GM23338 (cell line): Measurements from ENCODE around the gene GPR42. TPM values are rescaled to one million over a fixed set of nuclear protein-coding genes. Genes with fewer than 3 reads are reported as not detected.

Experiments used
- ATAC-seq: fragments of 200-7000 bp; cut with Tn5 transposase; 3 replicates; pipeline ENCODE4 v1.9.1; 2020
- DNase-seq: peaks from one replicate; pipeline ENCODE4 v3.0.0-alpha.2; 2015; ENCODE audit warnings: low spot score
- H2AFZ ChIP-seq: fragments of 200-600 bp; sonication (generic); 2 replicates; pipeline ENCODE4 v1.8.0; 2016; ENCODE audit warnings: antibody characterized with exemption, mild to moderate bottlenecking, moderate library complexity
- H3F3A ChIP-seq: fragments of 200-600 bp; sonication (generic); replicated peaks from 2 replicates; pipeline ENCODE4 v1.8.0; 2017; ENCODE audit warnings: antibody characterized with exemption, mixed run types, low read depth
- H3K27ac ChIP-seq: fragments of 200-600 bp; sonication (generic); 2 replicates; pipeline ENCODE4 v1.6.1; 2016; ENCODE audit warnings: low read depth
- H3K27me3 ChIP-seq: fragments of 200-600 bp; sonication (generic); 2 replicates; pipeline ENCODE4 v1.8.0; 2016; ENCODE audit warnings: mild to moderate bottlenecking, mixed run types, moderate library complexity; ENCODE audit not compliant: insufficient read depth
- H3K36me3 ChIP-seq: fragments of 200-600 bp; sonication (generic); 2 replicates; pipeline ENCODE4 v1.8.0; 2016; ENCODE audit warnings: mild to moderate bottlenecking; ENCODE audit not compliant: insufficient read depth
- H3K4me1 ChIP-seq: fragments of 200-600 bp; sonication (generic); 2 replicates; pipeline ENCODE4 v1.8.0; 2016; ENCODE audit warnings: mild to moderate bottlenecking, moderate library complexity; ENCODE audit not compliant: insufficient read depth
- H3K4me2 ChIP-seq: fragments of 200-600 bp; sonication (generic); 2 replicates; pipeline ENCODE4 v1.7.1; 2017; ENCODE audit warnings: mixed run types
- H3K4me3 ChIP-seq: fragments of 200-600 bp; sonication (generic); 2 replicates; pipeline ENCODE4 v1.6.1; 2016; ENCODE audit warnings: mixed run types
- H3K79me2 ChIP-seq: fragments of 200-600 bp; sonication (generic); replicated peaks from 2 replicates; pipeline ENCODE4 v1.8.0; 2017; ENCODE audit warnings: mild to moderate bottlenecking; ENCODE audit not compliant: insufficient read depth
- H3K9me2 ChIP-seq: fragments of 200-600 bp; sonication (generic); 2 replicates; pipeline ENCODE4 v1.8.0; 2017; ENCODE audit not compliant: insufficient read depth
- H4K20me1 ChIP-seq: fragments of 200-600 bp; sonication (generic); replicated peaks from 2 replicates; pipeline ENCODE4 v1.8.0; 2017; ENCODE audit warnings: mild to moderate bottlenecking; ENCODE audit not compliant: insufficient read depth
- H3K27ac Mint-ChIP-seq: 2 replicates; pipeline ENCODE4 v1.8.0; 2020; ENCODE audit warnings: inconsistent platforms, mild to moderate bottlenecking, moderate library complexity, mixed read lengths
- H3K27me3 Mint-ChIP-seq: 3 replicates; pipeline ENCODE4 v1.8.0; 2022; ENCODE audit warnings: low read depth, mild to moderate bottlenecking, moderate library complexity, mixed read lengths, inconsistent platforms; ENCODE audit not compliant: insufficient read depth, poor library complexity
- H3K36me3 Mint-ChIP-seq: 3 replicates; pipeline ENCODE4 v1.8.0; 2021; ENCODE audit warnings: low read depth, mild to moderate bottlenecking, inconsistent platforms, moderate library complexity, mixed read lengths
- H3K4me1 Mint-ChIP-seq: 3 replicates; pipeline ENCODE4 v1.8.0; 2020; ENCODE audit warnings: mild to moderate bottlenecking, inconsistent platforms, mixed read lengths
- H3K4me3 Mint-ChIP-seq: 3 replicates; pipeline ENCODE4 v1.8.0; 2021; ENCODE audit warnings: moderate library complexity, mild to moderate bottlenecking, inconsistent platforms, mixed read lengths
- H3K9me3 Mint-ChIP-seq: 3 replicates; pipeline ENCODE4 v1.8.0; 2020; ENCODE audit warnings: moderate library complexity, mild to moderate bottlenecking, inconsistent platforms, mixed read lengths
- EZH2 ChIP-seq: fragments of 200-600 bp; sonication (generic); IDR thresholded peaks from one replicate; pipeline ENCODE4 v1.8.0; 2017; ENCODE audit warnings: antibody characterized with exemption, mild to moderate bottlenecking, low read depth; ENCODE audit not compliant: unreplicated experiment
- EZH2phosphoT487 ChIP-seq: fragments of 200-600 bp; sonication (generic); IDR thresholded peaks from one replicate; pipeline ENCODE4 v1.8.1; 2018; ENCODE audit warnings: antibody characterized with exemption; ENCODE audit not compliant: unreplicated experiment
- JUNB ChIP-seq: IDR thresholded peaks from one replicate; pipeline ENCODE4 v1.6.1; 2016; ENCODE audit warnings: antibody characterized with exemption; ENCODE audit not compliant: unreplicated experiment
- POLR2AphosphoS5 ChIP-seq: IDR thresholded peaks from 2 replicates; pipeline ENCODE4 v1.6.1; 2016; ENCODE audit warnings: antibody characterized with exemption, low read depth
- STAT1 ChIP-seq: IDR thresholded peaks from one replicate; pipeline ENCODE4 v1.6.1; 2016; ENCODE audit warnings: antibody characterized with exemption; ENCODE audit not compliant: unreplicated experiment
- ZNF114 ChIP-seq: fragments of 250-450 bp; sonication (Bioruptor Pico); IDR thresholded peaks from 2 replicates; pipeline ENCODE4 v1.5.0; 2020; ENCODE audit warnings: mild to moderate bottlenecking, moderate library complexity
- polyA plus RNA-seq: library from polyadenylated mRNA; unstranded; fragments of >200 nt; fragmentation: Nextera tagmentation; extraction: Ambion mirVana; gene quantifications from 2 replicates; pipeline ENCODE4 v1.2.1, GENCODE V29; 2016
- total RNA-seq: library from RNA; depleted of rRNA; stranded (reverse); fragments of >200 nt; shearing (Covaris generic); gene quantifications from 2 replicates; pipeline ENCODE4 v1.2.3, GENCODE V29; 2014
- TF ChIP-seq, protein P1 (sequence below): fragments of 250-450 bp; sonication (Bioruptor Pico); IDR thresholded peaks from 2 replicates; pipeline ENCODE4 v1.5.0; 2020; ENCODE audit warnings: mild to moderate bottlenecking, moderate library complexity
- TF ChIP-seq, protein P2 (sequence below): IDR thresholded peaks from 2 replicates; pipeline ENCODE4 v1.6.1; 2016; ENCODE audit warnings: antibody characterized with exemption

The GPR42 gene
- total and polyA plus RNA-seq, 2 experiments from 2014 or later = not detected

DNA sequence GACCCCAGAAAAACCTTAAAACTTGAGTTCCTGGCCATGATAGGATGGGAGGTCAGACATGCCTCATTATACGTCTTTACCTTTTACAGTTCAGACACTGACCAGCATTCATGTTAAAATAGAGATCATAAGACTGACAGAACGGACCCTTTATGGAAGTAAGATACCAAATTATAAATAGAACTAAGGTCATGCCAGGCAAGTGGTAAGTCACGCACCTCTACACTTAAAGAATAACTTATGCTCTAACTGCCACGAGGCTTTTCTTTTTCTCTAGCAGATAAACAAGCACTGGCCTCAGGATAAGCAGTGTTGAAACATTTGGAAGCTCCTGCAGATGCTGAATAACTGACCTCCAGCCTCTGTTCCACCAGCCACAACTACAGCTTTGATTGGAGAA is 28.4 kb downstream of the GPR42 start (continued):
- TF ChIP-seq, protein P1, sequence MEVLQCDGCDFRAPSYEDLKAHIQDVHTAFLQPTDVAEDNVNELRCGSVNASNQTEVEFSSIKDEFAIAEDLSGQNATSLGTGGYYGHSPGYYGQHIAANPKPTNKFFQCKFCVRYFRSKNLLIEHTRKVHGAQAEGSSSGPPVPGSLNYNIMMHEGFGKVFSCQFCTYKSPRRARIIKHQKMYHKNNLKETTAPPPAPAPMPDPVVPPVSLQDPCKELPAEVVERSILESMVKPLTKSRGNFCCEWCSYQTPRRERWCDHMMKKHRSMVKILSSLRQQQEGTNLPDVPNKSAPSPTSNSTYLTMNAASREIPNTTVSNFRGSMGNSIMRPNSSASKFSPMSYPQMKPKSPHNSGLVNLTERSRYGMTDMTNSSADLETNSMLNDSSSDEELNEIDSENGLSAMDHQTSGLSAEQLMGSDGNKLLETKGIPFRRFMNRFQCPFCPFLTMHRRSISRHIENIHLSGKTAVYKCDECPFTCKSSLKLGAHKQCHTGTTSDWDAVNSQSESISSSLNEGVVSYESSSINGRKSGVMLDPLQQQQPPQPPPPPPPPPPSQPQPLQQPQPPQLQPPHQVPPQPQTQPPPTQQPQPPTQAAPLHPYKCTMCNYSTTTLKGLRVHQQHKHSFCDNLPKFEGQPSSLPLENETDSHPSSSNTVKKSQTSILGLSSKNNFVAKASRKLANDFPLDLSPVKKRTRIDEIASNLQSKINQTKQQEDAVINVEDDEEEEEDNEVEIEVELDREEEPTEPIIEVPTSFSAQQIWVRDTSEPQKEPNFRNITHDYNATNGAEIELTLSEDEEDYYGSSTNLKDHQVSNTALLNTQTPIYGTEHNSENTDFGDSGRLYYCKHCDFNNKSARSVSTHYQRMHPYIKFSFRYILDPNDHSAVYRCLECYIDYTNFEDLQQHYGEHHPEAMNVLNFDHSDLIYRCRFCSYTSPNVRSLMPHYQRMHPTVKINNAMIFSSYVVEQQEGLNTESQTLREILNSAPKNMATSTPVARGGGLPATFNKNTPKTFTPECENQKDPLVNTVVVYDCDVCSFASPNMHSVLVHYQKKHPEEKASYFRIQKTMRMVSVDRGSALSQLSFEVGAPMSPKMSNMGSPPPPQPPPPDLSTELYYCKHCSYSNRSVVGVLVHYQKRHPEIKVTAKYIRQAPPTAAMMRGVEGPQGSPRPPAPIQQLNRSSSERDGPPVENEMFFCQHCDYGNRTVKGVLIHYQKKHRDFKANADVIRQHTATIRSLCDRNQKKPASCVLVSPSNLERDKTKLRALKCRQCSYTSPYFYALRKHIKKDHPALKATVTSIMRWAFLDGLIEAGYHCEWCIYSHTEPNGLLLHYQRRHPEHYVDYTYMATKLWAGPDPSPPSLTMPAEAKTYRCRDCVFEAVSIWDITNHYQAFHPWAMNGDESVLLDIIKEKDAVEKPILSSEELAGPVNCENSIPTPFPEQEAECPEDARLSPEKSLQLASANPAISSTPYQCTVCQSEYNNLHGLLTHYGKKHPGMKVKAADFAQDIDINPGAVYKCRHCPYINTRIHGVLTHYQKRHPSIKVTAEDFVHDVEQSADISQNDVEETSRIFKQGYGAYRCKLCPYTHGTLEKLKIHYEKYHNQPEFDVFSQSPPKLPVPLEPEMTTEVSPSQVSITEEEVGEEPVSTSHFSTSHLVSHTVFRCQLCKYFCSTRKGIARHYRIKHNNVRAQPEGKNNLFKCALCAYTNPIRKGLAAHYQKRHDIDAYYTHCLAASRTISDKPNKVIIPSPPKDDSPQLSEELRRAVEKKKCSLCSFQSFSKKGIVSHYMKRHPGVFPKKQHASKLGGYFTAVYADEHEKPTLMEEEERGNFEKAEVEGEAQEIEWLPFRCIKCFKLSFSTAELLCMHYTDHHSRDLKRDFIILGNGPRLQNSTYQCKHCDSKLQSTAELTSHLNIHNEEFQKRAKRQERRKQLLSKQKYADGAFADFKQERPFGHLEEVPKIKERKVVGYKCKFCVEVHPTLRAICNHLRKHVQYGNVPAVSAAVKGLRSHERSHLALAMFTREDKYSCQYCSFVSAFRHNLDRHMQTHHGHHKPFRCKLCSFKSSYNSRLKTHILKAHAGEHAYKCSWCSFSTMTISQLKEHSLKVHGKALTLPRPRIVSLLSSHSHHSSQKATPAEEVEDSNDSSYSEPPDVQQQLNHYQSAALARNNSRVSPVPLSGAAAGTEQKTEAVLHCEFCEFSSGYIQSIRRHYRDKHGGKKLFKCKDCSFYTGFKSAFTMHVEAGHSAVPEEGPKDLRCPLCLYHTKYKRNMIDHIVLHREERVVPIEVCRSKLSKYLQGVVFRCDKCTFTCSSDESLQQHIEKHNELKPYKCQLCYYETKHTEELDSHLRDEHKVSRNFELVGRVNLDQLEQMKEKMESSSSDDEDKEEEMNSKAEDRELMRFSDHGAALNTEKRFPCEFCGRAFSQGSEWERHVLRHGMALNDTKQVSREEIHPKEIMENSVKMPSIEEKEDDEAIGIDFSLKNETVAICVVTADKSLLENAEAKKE = no peak
- TF ChIP-seq, protein P2, sequence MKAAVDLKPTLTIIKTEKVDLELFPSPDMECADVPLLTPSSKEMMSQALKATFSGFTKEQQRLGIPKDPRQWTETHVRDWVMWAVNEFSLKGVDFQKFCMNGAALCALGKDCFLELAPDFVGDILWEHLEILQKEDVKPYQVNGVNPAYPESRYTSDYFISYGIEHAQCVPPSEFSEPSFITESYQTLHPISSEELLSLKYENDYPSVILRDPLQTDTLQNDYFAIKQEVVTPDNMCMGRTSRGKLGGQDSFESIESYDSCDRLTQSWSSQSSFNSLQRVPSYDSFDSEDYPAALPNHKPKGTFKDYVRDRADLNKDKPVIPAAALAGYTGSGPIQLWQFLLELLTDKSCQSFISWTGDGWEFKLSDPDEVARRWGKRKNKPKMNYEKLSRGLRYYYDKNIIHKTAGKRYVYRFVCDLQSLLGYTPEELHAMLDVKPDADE = no peak

DNA sequence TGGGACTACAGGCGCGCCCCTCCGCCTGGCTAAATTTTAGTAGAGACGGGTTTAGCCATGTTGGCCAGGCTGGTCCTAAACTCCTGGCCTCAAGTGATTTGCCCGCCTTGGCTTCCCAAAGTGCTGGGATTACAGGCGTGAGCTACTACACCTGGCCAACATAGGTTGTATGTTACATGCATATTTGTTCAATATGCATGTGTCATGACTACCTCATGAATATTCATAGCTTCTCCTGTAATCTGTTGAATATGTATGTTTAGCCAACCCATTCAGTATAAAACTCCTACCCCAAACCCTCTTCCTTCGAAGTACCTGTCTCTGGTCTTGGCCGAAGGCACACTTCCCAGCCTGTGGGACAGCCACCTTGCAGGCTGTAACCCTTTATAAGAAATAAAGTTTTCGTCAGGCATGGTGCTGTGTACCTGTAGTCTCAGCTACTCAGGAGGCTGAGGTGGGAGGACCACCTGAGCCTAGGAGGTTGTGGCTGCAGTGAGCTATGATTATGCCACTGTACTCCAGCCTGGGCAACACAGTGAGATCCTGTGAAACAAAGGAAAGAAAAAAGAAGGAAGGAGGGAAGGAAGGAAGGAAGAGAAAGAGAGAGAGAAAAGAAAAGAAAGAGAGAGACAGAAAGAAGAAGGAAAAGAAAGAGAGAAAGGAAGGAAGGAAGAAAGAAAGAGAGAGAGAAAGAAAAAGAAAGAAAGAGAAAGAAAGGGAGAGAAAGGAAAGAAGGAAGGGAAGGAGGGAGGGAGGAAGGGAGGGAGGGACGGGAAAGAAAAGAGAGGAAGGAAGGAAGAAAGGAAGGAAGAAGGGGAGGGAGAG is 29.3 kb downstream of the GPR42 start:
- ATAC-seq (no peak), DNase-seq (no peak)
- Mint-ChIP-seq H3K4me3 (no peak overlapping the region), H3K27ac (no peak overlapping the region), H3K9me3 (no peaks in the 10 kb centered on the region), H3K36me3 (no peaks in the 10 kb centered on the region), H3K27me3 (peaks cover 15% of the 10 kb centered on the region), H3K4me1 (no peaks in the 10 kb centered on the region)
- Histone ChIP-seq H3K4me1 (no peaks in the 10 kb centered on the region), H3K27me3 (no peaks in the 10 kb centered on the region), H3K36me3 (no peaks in the 10 kb centered on the region), H2AFZ (no peak overlapping the region), H3K9me2 (no peaks in the 10 kb centered on the region), H3K79me2 (no peaks in the 10 kb centered on the region), H3K27ac (no peak overlapping the region), H3F3A (no peaks in the 10 kb centered on the region), H4K20me1 (no peaks in the 10 kb centered on the region), H3K4me3 (no peak overlapping the region), H3K4me2 (no peak overlapping the region)
- TF ChIP-seq ZNF114 (CRISPR knock-in tag) = no peak
- no peak for TF ChIP-seq EZH2
- TF ChIP-seq STAT1 = no peak
- TF ChIP-seq POLR2AphosphoS5 = no peak
- no peak for TF ChIP-seq EZH2phosphoT487
- TF ChIP-seq, protein P1 = no peak
- no peak for TF ChIP-seq JUNB
